ENCODE data around the gene SLC6A18.

SLC6A18 gene

DNA sequence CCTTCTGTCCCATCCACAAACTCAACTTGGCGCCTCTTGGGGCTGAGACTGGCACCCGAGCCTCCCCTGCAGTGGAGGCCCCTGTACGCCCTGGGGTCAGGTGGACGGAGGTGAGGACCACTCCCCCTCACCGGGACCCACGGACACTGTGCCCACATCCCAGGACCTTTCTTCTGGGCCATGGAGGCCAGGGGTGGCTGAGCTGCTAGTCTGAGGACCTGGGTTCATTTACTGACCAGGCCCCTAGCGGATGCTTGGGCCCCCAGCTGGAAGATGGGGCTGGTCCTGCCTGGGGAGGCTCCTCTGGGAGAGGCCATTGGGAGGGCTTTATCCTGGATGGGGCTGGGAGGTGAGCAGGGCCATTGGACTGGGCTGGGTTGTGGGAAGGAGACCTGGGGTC lies 40.7 kb upstream of the SLC6A18 start:
- no peak overlapping the region for H3K4me3 ChIP-seq (ENCODE audit: insufficient read depth, low read length, poor library complexity, severe bottlenecking)
- H3K79me2 ChIP-seq (ENCODE audit: insufficient read depth, low read length), result no peaks in the 10 kb centered on the region
- H3K9me2 ChIP-seq (replicated peaks; ENCODE audit: insufficient read depth, low read length), result no peaks in the 10 kb centered on the region
- H3K36me3 ChIP-seq (ENCODE audit: low read length), result no peaks in the 10 kb centered on the region
- H2AFZ ChIP-seq (ENCODE audit: low read depth, low read length, severe bottlenecking), result no peak overlapping the region
- H3K9ac ChIP-seq (ENCODE audit: low read length), result no peak overlapping the region
- no peaks in the 10 kb centered on the region for H4K20me1 ChIP-seq (ENCODE audit: low read depth, low read length)
- TF ChIP-seq, protein P1, sequence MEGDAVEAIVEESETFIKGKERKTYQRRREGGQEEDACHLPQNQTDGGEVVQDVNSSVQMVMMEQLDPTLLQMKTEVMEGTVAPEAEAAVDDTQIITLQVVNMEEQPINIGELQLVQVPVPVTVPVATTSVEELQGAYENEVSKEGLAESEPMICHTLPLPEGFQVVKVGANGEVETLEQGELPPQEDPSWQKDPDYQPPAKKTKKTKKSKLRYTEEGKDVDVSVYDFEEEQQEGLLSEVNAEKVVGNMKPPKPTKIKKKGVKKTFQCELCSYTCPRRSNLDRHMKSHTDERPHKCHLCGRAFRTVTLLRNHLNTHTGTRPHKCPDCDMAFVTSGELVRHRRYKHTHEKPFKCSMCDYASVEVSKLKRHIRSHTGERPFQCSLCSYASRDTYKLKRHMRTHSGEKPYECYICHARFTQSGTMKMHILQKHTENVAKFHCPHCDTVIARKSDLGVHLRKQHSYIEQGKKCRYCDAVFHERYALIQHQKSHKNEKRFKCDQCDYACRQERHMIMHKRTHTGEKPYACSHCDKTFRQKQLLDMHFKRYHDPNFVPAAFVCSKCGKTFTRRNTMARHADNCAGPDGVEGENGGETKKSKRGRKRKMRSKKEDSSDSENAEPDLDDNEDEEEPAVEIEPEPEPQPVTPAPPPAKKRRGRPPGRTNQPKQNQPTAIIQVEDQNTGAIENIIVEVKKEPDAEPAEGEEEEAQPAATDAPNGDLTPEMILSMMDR (IDR thresholded peaks at IDR 0.05; ENCODE audit: insufficient read depth, low read length, poor library complexity, severe bottlenecking), result no peak
- no peak for TF ChIP-seq EZH2phosphoT487 (conservative IDR thresholded peaks at IDR 0.05; ENCODE audit: low read length)
- no peaks in the 10 kb centered on the region for H3K27me3 ChIP-seq (ENCODE audit: low read length)
- no peaks in the 10 kb centered on the region for H3F3A ChIP-seq (ENCODE audit: insufficient read depth)
- no peak overlapping the region for H3K27ac ChIP-seq (ENCODE audit: low read depth, low read length)
- no peaks in the 10 kb centered on the region for H3K9me3 ChIP-seq (ENCODE audit: insufficient read depth, low read length)
- H3K4me2 ChIP-seq (ENCODE audit: low read depth, low read length, poor library complexity, severe bottlenecking), result no peak overlapping the region

DNA sequence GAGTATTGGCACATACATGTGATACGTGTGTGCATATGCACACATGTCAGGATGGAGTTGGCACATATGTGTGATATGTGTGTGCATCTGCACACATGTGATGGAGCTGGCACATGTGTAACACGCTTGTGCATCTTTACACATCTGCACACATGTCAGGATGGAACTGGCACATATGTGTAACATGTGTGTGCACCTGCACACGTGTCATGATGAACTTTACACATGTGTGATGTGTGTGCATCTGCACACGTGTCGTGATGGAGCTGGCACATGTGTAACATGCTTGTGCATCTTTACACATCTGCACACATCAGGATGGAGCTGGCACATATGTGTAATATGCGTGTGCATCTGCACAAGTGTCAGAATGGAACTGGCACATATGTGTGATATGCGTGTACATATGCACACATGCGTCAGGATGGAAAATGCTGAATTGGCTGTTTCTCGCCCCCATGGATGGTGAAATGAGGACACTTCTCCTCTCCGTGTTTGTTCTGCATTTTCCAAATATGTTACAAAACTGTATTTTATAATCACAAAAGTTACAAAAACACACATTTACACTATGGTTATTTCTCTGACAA lies 40.0 kb upstream of the SLC6A18 start:
- Histone ChIP-seq H3K27ac (ENCODE audit: low read depth, low read length) (no peak overlapping the region), H2AFZ (ENCODE audit: low read depth, low read length, severe bottlenecking) (no peak overlapping the region), H3K9me2 (replicated peaks; ENCODE audit: insufficient read depth, low read length) (no peaks in the 10 kb centered on the region), H3K4me2 (ENCODE audit: low read depth, low read length, poor library complexity, severe bottlenecking) (no peak overlapping the region), H3F3A (ENCODE audit: insufficient read depth) (no peaks in the 10 kb centered on the region), H3K27me3 (ENCODE audit: low read length) (no peaks in the 10 kb centered on the region), H3K79me2 (ENCODE audit: insufficient read depth, low read length) (no peaks in the 10 kb centered on the region), H3K4me3 (ENCODE audit: insufficient read depth, low read length, poor library complexity, severe bottlenecking) (no peak overlapping the region), H3K36me3 (ENCODE audit: low read length) (no peaks in the 10 kb centered on the region), H3K9ac (ENCODE audit: low read length) (no peak overlapping the region), H3K9me3 (ENCODE audit: insufficient read depth, low read length) (no peaks in the 10 kb centered on the region), H4K20me1 (ENCODE audit: low read depth, low read length) (no peaks in the 10 kb centered on the region)
- TF ChIP-seq EZH2phosphoT487 (conservative IDR thresholded peaks at IDR 0.05; ENCODE audit: low read length), result no peak

DNA sequence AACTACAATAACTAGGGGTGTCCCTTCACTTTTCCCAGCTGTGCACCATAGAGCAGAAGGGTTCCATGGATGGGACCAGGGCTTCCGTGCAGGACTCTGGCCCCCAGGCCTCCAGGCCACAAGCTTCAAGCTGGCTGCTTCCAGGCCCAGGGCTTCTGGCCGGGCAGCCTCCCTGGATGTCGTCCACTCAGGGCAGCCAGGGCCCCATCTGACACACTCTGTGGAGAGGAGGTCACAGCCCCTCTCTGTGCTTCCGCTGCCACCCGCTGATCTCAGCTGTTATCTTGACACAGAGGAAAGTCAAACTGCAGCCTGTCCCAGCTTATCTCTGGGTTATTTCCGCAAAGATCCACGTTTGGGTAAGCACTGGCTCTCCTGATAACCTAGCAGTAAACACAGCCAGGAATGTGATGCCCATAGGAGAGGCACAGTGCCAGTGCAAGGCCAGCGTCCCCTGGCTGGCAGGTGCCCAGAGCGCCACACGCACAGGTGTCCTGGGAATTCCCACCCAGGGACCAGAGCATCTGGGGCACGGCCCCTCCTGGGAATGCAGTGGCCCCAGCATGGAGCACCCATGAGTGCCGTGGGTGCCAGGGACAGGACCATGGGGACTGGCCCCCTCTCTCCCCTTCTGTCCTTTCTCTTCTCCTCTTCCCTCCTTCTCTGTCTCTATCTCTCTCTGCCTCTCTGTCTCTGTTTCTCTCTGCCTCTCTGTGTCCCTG lies 39.4 kb upstream of the SLC6A18 start:
- Histone ChIP-seq H3K4me3 (ENCODE audit: insufficient read depth, low read length, poor library complexity, severe bottlenecking) (no peak overlapping the region), H3F3A (ENCODE audit: insufficient read depth) (no peaks in the 10 kb centered on the region), H3K27ac (ENCODE audit: low read depth, low read length) (no peak overlapping the region), H4K20me1 (ENCODE audit: low read depth, low read length) (no peaks in the 10 kb centered on the region), H3K79me2 (ENCODE audit: insufficient read depth, low read length) (no peaks in the 10 kb centered on the region), H2AFZ (ENCODE audit: low read depth, low read length, severe bottlenecking) (no peak overlapping the region), H3K36me3 (ENCODE audit: low read length) (no peaks in the 10 kb centered on the region), H3K9ac (ENCODE audit: low read length) (no peak overlapping the region), H3K27me3 (ENCODE audit: low read length) (no peaks in the 10 kb centered on the region), H3K4me2 (ENCODE audit: low read depth, low read length, poor library complexity, severe bottlenecking) (no peak overlapping the region), H3K9me3 (ENCODE audit: insufficient read depth, low read length) (no peaks in the 10 kb centered on the region), H3K9me2 (replicated peaks; ENCODE audit: insufficient read depth, low read length) (no peaks in the 10 kb centered on the region)
- no peak for TF ChIP-seq EZH2phosphoT487 (conservative IDR thresholded peaks at IDR 0.05; ENCODE audit: low read length)
- TF ChIP-seq, protein P1 (IDR thresholded peaks at IDR 0.05; ENCODE audit: insufficient read depth, low read length, poor library complexity, severe bottlenecking), result no peak

Data from SU-DHL-6 (cell line).